Fibroblast of the conjunctiva (primary cell): Measurements from ENCODE around the gene SPEF1.

Experiments used
- DNase-seq: peaks from one replicate; pipeline ENCODE4 v3.0.0-alpha.2; 2010; ENCODE audit warnings: low read depth

The SPEF1 gene

DNA sequence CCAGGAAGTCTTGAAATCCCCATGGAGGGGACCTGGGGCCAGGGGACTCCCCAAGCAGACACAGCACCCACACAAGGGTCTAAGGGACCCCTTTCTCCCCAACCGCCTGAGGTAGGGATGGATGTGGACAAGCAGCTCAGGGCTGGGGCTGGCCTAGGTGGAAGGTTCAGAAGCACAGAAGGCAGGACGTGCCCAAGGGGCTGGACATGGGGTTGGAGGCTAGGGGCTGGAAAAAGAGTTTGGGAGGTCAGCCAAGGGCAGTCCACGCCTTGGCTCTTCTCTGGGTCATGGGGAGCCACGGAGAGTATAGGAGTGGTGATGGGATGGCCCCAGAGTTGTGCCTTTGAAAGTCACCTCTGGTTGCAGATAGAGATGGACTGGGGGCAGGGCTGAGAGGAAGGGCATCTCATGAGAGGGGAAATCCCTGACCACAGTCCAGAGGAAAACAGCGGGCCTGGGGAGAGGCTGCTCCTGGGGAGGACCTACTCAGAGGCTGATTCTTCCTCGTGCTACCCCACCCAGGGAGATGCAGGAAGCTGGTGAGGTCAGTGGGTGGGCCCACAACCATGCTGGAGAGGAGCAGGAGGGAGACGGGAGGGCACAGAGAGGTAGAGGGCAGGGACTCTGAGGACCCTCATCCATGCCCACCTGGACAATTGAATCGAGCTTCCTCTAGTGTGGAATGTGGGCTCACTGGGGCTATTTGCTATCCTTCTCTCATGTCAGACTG, 51.3 kb downstream of the SPEF1 start:
- DNase-seq, result no peak

DNA sequence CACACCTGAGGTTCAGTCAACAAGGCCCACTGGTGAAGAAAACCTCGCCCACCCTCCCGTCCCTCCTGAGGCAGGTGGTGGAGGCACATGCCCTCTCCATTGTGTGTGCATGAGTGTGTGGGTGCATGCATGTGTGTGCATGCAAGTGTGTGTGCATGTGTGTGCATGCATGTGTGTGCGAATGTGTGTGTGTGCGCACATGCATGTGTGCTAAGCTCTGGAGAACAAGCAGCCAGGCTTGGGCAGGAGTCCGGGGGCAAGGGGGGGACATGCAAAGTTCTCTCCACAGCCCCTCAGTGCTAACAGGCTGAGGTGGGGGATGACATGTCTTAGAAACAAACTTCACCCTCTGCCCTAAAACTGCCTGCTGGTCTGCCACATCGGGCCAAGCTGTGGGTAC, 51.9 kb downstream of the SPEF1 start:
- DNase-seq, result no peak

DNA sequence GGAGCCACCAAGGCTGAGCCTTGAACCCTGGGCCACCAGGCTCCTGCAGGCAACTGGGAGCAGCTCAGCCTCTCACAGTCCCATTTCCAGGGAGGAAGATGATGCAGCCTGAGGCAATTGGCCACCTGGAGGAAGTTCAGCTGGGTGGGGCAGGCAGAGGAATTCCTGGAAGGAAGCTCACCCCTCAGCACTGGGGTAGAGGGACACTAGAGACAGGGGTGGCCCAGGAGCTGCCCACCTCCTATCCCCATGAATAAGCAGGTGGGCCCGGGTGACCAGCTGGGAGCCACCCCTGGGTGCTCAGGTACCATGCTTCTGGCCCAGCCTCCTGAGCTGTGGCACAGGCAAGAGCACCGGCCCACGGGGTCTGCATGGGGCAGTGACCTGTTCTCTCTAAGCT, 52.4 kb downstream of the SPEF1 start:
- no peak for DNase-seq

DNA sequence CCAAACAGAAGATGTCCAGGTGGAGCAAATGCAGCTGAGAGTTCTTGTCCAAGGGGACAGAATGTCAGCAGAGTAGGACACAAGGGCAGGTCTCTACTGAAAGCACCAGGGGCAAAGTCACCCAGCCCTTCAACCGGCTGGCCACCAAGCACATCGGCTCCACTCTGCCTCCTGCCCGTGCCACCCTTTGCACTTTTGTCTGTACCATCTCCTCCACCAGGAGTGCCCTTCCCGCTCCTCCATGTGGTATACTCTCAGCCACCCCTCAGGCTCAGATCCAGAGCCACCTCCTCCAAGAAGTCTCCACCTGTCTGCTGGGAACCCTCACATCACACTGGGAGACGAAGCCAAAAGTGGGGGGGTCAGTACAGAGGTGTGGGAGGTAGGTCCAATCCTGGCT, 52.9 kb downstream of the SPEF1 start:
- no peak for DNase-seq
